D721Med (cell line): ENCODE measurements around the gene TTC3.

Source experiments
- DNase-seq: peaks from one replicate; pipeline ENCODE4 v3.0.0; 2011; ENCODE audit warnings: low spot score; ENCODE audit not compliant: insufficient read length
- FAIRE-seq: peaks from 2 replicates; lab custom pipeline; 2011; peaks lifted over from hg19 to GRCh38; lab: Jason Lieb, UNC
- CTCF ChIP-seq: IDR thresholded peaks from 2 replicates; pipeline ENCODE4 v1.5.1; 2012; ENCODE audit warnings: mild to moderate bottlenecking, control low read depth; ENCODE audit not compliant: insufficient read depth; ENCODE audit errors: missing control alignments

TTC3 gene

GRCh38 chr21:37204580-37204979 lies 131.5 kb downstream of the TTC3 start:
- TF ChIP-seq CTCF = no peak
- FAIRE-seq (no peak), DNase-seq (no peak)

- FAIRE-seq = no peak
- TF ChIP-seq CTCF = no peak
- DNase-seq = no peak
Observed at GRCh38 chr21:37206496-37206895, 133.4 kb downstream of the TTC3 start.

- TF ChIP-seq CTCF = no peak
- FAIRE-seq (no peak), DNase-seq (no peak)
Observed at GRCh38 chr21:37207441-37208009, 134.5 kb downstream of the TTC3 start.

- TF ChIP-seq CTCF = no peak
- FAIRE-seq = no peak
- no peak for DNase-seq
Observed at GRCh38 chr21:37208056-37208721, 135.1 kb downstream of the TTC3 start.

- FAIRE-seq = no peak
- DNase-seq = no peak
- no peak for TF ChIP-seq CTCF
Observed at GRCh38 chr21:37208741-37209225, 135.7 kb downstream of the TTC3 start.

GRCh38 chr21:37210130-37210529 lies 137.1 kb downstream of the TTC3 start:
- no peak for FAIRE-seq
- DNase-seq = no peak

More at GRCh38 chr21:37210130-37210529, 137.1 kb downstream of the TTC3 start:
- TF ChIP-seq CTCF = no peak
